Activated CD4-positive, CD25-positive, alpha-beta regulatory T cell treated with anti-CD3 and anti-CD28 coated beads, Interleukin-2, amount 50 U/mL, for 24 hours (primary cell): ENCODE data around the gene NGDN.
"Not testable (repeated sequence)": the region's sequence is repeated elsewhere in the genome, so short reads cannot be mapped to it uniquely, and the experiment has no call there.

Source experiments
- ATAC-seq, 2 donors: fragments of 150-1000 bp; cut with Tn5 transposase; one replicate each; pipeline ENCODE4 v1.10.0; 2021; ENCODE audit warnings: mild to moderate bottlenecking in 1 of 2, moderate library complexity in 1 of 2

NGDN gene

DNA sequence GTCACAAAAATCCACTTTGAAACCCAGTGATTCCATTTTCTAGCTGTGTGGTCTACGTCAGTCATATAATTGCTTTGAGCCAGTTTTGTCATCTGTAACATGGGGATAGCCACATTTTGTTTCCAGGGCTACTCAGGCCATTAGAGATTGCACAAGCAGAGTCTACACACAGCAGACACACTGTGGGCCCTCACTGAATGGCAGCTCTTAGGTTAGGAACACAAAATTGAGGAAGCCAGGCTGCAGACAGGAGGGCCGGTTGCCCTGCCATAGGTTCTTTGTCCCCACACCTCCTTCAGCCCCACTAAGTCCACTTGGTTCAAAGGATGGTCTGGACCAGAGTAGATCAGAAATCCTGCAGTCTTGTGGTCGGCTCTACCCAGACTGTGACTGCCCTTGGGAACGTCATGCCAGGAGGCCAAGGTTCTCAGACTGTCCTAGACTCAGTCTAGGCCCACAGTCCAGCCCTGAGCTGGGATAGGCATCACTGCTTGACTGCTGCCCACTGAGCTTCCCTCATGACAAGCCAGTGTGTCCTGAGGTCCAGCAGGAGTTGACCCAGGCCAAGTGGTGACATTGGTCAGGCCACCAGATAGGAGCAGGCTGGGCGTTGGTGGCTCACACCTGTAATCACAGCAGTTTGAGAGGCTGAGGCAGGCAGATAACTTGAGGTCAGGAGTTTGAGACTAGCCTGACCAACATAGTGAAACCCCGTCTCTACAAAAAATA is 30.2 kb upstream of the NGDN start:
- no peak for ATAC-seq

- no peak for ATAC-seq
Observed at GRCh38 chr14:23441076-23441475, 28.4 kb upstream of the NGDN start.

DNA sequence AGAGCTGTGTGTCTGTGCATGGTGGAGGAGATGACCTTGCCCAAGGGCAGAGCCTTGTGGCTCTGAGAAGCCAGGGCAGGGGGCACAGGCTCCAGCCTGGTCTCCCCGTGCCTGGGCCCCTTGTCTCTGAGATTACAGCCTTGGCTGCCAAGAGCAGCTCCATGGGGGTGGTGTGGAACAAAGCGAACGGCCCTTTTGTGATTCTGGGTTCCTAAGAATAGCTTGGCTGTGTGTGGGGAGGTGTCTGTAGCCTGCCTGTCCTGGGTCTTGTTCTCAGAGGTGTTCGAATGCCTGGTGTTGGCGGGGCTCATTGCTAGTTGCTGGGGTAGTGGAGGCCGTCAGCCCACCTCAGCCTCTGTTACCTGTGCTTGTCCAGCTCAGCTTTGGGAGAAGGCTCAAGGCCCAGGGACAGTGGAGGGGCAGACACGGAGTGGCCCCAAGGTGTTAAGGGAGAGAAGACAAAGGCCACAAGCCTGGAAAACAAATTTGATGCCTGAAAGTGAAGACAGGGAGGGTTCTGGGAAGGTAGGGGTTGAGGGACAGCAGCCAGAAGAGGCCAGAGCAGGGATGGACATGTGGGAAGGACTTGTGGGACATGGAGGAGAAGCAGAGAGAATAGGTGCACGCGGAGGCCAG is 26.7 kb upstream of the NGDN start:
- ATAC-seq: no peak

- no peak for ATAC-seq
Observed at GRCh38 chr14:23443411-23443812, 26.1 kb upstream of the NGDN start.

DNA sequence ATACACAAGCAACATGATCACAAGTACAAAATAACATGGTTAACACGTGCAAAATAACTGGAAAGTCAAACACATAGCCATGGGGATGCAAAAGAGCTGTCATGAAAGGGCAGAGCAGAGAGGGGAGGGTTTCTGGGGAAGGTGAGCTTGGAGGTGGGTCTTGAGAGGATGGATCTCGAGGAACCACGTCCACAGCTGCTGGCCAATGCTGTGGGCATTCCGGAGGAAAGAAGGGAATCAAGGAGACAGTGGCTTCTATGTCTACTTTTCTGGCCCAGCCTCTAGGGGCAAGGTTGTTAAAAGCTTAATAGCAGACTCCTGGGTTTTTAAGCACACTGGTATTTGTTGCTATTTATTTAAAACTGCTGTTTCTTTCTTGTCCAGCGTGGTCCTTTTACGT is 25.6 kb upstream of the NGDN start:
- no peak for ATAC-seq

DNA sequence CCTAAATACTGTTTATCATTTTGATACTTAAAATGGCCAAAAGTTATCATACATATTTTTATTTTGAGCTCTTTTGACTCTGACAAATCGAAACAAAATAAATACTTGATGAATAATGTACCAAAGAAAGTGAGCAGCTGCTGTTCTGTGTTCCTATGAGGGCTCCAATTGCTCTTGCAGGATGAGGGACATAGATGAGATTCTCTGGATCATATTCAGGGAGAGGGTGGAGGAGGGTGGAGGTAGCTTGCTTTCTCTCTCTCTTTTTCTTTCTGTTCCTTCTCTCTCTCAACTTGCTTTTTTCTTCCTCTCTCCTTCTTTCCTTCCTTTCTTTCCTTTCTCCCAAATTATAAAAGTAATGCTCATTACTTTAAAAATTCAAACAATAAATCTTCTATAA is 25.2 kb upstream of the NGDN start:
- ATAC-seq: no peak

GRCh38 chr14:23445773-23446172 is 23.7 kb upstream of the NGDN start:
- no peak for ATAC-seq

- peak in 1 of 2 donors; percentile 4 for ATAC-seq
Observed at GRCh38 chr14:23446291-23446851, 23.1 kb upstream of the NGDN start.

- ATAC-seq: peak; percentile 60 to 78
Observed at GRCh38 chr14:23447361-23448350, 21.8 kb upstream of the NGDN start.

- no peak for ATAC-seq
Observed at GRCh38 chr14:23449314-23449713, 20.2 kb upstream of the NGDN start.

GRCh38 chr14:23450379-23450778 is 19.1 kb upstream of the NGDN start:
- ATAC-seq: no peak

DNA sequence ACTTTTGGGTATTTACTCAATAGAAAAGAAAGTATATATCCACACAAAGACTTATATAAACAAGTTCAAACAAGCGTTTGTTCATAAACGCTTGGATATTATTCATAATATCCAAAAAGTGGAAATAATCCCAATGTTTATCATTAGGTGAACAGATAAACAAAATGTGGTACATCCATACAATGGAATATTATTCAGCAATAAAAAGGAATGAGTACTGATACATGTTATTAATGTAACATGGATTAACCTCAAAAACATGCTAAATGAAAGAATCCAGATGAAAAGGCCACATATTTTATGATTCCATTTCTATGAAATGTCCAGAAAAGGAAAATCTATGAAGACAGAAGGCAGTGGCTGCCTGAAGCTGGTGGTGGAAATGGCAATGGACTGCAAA is 17.3 kb upstream of the NGDN start:
- no peak for ATAC-seq

DNA sequence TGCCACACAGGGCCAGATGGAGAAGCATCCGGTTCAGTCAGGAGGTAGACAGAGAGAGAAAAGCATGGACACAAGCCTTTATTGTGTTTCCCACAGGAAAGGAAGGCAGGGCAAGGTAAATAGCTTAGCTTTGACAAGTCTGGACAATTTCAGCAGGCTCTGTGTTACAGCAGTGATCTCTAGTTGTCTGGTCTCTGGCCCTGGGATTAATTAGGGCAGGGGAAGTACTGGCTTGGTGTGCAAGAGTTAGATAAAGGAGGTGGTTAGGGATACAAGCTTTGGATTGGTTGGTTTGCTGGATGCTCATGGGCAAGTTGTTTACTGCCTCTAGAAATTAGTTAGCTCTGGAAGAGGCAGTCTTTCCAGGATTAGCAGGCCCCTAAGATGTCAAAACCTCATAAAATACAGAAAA is 15.1 kb upstream of the NGDN start:
- no peak for ATAC-seq

- ATAC-seq: not testable (repeated sequence)
Observed at GRCh38 chr14:23456883-23457586, 12.5 kb upstream of the NGDN start.

- ATAC-seq: no peak
Observed at GRCh38 chr14:23457587-23458445, 11.7 kb upstream of the NGDN start.

DNA sequence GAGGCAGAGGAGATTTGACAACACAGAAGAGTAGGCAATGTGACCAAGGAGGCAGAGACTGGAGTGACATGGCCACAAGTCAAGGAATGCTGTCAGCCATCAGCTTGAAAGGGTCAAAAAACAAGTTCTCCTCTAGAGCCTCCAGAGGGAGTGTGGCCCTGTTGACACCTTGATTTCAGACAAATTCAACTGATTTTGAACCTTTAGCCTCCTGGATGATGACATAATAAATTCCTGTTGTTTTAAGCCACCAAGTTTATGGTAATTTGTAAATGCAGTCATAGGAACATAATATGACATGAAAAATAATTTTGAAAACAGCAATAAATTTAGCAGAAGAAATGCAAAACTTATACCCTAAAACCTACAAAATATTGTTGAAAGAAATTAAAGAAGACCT is 8.5 kb upstream of the NGDN start:
- no peak for ATAC-seq

DNA sequence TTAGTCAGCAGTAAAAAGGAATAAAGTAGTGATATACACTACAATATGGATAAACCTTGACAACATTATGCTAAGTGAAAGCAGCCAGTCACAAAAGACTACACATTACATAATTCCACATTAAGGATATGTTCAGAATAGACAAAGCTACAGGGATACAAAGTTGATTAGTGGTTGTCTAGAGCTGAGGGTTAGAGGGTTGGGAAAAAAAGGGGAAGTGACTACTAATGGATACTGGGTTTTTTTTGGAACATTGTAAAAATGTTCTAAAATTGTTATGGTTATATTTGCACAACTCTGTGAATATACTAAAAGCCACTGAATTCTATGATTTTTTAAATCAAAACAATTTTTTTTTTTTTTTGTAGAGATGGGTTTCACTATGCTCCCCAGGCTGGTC is 4.8 kb upstream of the NGDN start:
- no peak for ATAC-seq

- ATAC-seq: no peak
Observed at GRCh38 chr14:23465261-23465660, 4.2 kb upstream of the NGDN start.

DNA sequence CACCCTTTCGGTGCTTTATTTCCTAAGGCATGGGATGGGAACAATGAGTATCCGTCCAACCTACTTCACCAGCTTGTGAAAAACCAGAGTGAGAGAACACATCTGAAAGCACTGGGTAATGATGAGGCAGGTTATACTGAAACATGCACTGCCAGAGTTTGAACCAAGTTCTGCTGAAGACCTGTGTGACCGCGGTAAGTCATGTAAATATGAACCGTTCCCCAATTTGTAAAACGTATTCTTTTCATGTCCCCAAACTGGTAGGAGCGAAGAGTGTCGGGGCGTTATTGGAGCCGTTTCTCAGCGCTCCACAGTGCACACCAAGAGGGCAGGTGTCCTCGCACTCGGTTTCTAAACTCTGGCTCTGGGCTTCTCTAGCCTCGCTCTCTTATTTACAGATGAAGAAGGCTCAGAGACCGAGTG is 788 bp upstream of the NGDN start:
- ATAC-seq: no peak

- ATAC-seq: peak; percentile 4 to 5
Observed at GRCh38 chr14:23469906-23470403, 452 bp downstream of the NGDN start.

DNA sequence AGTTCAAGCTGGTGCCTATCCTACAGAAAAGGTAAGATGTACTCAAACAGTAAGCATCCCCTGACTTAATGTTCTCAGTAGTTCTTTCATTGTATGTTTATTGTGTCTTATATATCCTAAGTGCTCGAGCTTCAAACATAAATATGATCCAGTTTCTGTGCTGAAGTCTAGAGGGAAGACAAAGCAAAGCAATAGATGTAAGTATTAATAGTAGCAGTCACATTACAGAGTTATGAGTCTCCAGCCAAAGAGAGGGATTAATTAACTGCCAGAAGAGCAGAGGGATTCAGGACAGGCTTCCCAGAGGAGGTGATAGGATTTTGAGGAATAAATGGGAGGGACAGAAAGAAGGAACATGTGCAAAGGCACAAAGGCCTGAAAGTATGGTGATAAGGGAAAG is 1.4 kb downstream of the NGDN start:
- ATAC-seq: no peak
